Esophagus muscularis mucosa (tissue), 4 donors: ENCODE results near the gene MIGA2. TPM values are rescaled to one million over a fixed set of nuclear protein-coding genes. Genes with fewer than 3 reads are reported as not detected.
"Not testable (repeated sequence)": the region's sequence is repeated elsewhere in the genome, so short reads cannot be mapped to it uniquely, and the experiment has no call there.

Source experiments
- DNase-seq: peaks from one replicate; pipeline ENCODE4 v3.0.0-alpha.2; 2017; ENCODE audit errors: extremely low spot score
- H3K27ac ChIP-seq, 4 donors: fragments of 200-600 bp; sonication (generic); replicated peaks in 1 of 4; 1 replicate in 3 of 4; 2 replicates in 1 of 4; pipeline ENCODE4 v1.5.1; 2016 to 2019; ENCODE audit warnings: mild to moderate bottlenecking in 1 of 4
- H3K27me3 ChIP-seq, 4 donors: fragments of 200-600 bp; sonication (generic); one replicate each; pipeline versions ENCODE4 v1.5.1 to v1.6.0; 2016 to 2019
- H3K36me3 ChIP-seq, 4 donors: fragments of 200-600 bp; sonication (generic); one replicate each; pipeline ENCODE4 v1.5.1; 2016 to 2019
- H3K4me1 ChIP-seq, 4 donors: fragments of 200-600 bp; sonication (generic); one replicate each; pipeline ENCODE4 v1.5.1; 2016 to 2019
- H3K4me3 ChIP-seq, 4 donors: fragments of 200-600 bp; sonication (generic); 1 replicate in 2 of 4; 2 replicates in 2 of 4; pipeline ENCODE4 v1.5.1; 2016 to 2019; ENCODE audit warnings: mild to moderate bottlenecking in 4 of 4, moderate library complexity in 1 of 4
- H3K9me3 ChIP-seq, 4 donors: fragments of 200-600 bp; sonication (generic); 1 replicate in 3 of 4; 2 replicates in 1 of 4; pipeline ENCODE4 v1.5.1; 2016 to 2019
- EP300 ChIP-seq: sonication (generic); formaldehyde crosslinking; IDR thresholded peaks from one replicate; pipeline ENCODE4 v1.6.1; 2017; ENCODE audit warnings: antibody characterized with exemption
- POLR2A ChIP-seq: fragments of 450-650 bp; IDR thresholded peaks from one replicate; pipeline ENCODE4 v1.6.1; 2017; ENCODE audit warnings: antibody characterized with exemption, moderate library complexity, mild to moderate bottlenecking, low read depth
- POLR2AphosphoS5 ChIP-seq, 2 donors: sonication (generic); formaldehyde crosslinking; IDR thresholded peaks; one replicate each; pipeline ENCODE4 v1.6.1; 2017; ENCODE audit warnings: antibody characterized with exemption in 2 of 2
- WGBS: methylation state at CpG from one replicate; pipeline ENCODE4 v1.1.5; 2018; 5-methylcytosine and 5-hydroxymethylcytosine counted together
- intact Hi-C: fragments of 100-400 bp; cut with DNase I; formaldehyde crosslinking; loops from one replicate; pipeline ENCODE4 v1.15.1; 2023
- total RNA-seq, 4 donors: library from RNA; depleted of rRNA; stranded (reverse); fragments of >200 nt; gene quantifications; one replicate each; pipeline versions ENCODE4 v1.1.0 to v1.2.1, GENCODE V29; 2016
- TF ChIP-seq, protein P1 (sequence below), 3 experiments: fragments of 200-600 bp in 2 of 3; fragments of 450-650 bp in 1 of 3; sonication (generic) in 2 of 3; IDR thresholded peaks; one replicate each; pipeline ENCODE4 v1.5.1; 2017 to 2019; ENCODE audit warnings: antibody characterized with exemption in 3 of 3, mild to moderate bottlenecking in 2 of 3, moderate library complexity in 1 of 3

Gene MIGA2
- total RNA-seq, 4 donors from 2014 or later, result 23.9 to 44.2 (median 32.1) TPM

GRCh38 chr9:129002992-129003391, 33.4 kb upstream of the MIGA2 start:
- H3K36me3 ChIP-seq, result peaks cover 51 to 97% (median 94%) of the 10 kb centered on the region in 4 donors

GRCh38 chr9:129004173-129004572, 32.3 kb upstream of the MIGA2 start:
- H3K27me3 ChIP-seq, H3K4me3 ChIP-seq, DNase-seq, H3K9me3 ChIP-seq, intact Hi-C loops, H3K27ac ChIP-seq: not testable (repeated sequence)
- Histone ChIP-seq H3K4me1 (peaks cover 13 to 25% (median 22%) of the 10 kb centered on the region in 4 donors), H3K36me3 (peaks cover 39 to 97% (median 94%) of the 10 kb centered on the region in 4 donors)
- 87% methylated on average over 6 of the region's 6 CpGs for WGBS

More at GRCh38 chr9:129002992-129003391, 33.4 kb upstream of the MIGA2 start:
- H3K9me3 ChIP-seq, result no peaks in the 10 kb centered on the region
- 90% methylated on average over 4 of the region's 9 CpGs for WGBS
- DNase-seq, result no peak
- TF ChIP-seq POLR2AphosphoS5 (IDR thresholded peaks at IDR 0.05), result no peak
- no peak for TF ChIP-seq EP300
- TF ChIP-seq POLR2A, result no peak
- TF ChIP-seq, protein P1, sequence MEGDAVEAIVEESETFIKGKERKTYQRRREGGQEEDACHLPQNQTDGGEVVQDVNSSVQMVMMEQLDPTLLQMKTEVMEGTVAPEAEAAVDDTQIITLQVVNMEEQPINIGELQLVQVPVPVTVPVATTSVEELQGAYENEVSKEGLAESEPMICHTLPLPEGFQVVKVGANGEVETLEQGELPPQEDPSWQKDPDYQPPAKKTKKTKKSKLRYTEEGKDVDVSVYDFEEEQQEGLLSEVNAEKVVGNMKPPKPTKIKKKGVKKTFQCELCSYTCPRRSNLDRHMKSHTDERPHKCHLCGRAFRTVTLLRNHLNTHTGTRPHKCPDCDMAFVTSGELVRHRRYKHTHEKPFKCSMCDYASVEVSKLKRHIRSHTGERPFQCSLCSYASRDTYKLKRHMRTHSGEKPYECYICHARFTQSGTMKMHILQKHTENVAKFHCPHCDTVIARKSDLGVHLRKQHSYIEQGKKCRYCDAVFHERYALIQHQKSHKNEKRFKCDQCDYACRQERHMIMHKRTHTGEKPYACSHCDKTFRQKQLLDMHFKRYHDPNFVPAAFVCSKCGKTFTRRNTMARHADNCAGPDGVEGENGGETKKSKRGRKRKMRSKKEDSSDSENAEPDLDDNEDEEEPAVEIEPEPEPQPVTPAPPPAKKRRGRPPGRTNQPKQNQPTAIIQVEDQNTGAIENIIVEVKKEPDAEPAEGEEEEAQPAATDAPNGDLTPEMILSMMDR (IDR thresholded peaks at IDR 0.05), result no peak
- H3K4me3 ChIP-seq, result no peak overlapping the region
- intact Hi-C loops, result no loop called here
- H3K4me1 ChIP-seq, result peaks cover 13 to 19% (median 19%) of the 10 kb centered on the region in 4 donors
- H3K27me3 ChIP-seq, result no peaks in the 10 kb centered on the region
- H3K27ac ChIP-seq, result no peak overlapping the region

- peak overlapping the region in 1 of 4 donors; percentile 65 for H3K27ac ChIP-seq
- peaks cover 32 to 97% (median 94%) of the 10 kb centered on the region in 4 donors for H3K36me3 ChIP-seq
- H3K27me3 ChIP-seq, result no peaks in the 10 kb centered on the region
- TF ChIP-seq POLR2A (no peak), EP300 (no peak), POLR2AphosphoS5 (IDR thresholded peaks at IDR 0.05) (no peak)
- TF ChIP-seq, protein P1 (IDR thresholded peaks at IDR 0.05), result no peak
- H3K9me3 ChIP-seq, result no peaks in the 10 kb centered on the region
- intact Hi-C loops, result no loop called here
- peaks cover 13 to 25% (median 22%) of the 10 kb centered on the region in 4 donors for H3K4me1 ChIP-seq
- 78% methylated on average over 10 of the region's 10 CpGs for WGBS
- H3K4me3 ChIP-seq, result no peak overlapping the region
- no peak for DNase-seq
Observed at GRCh38 chr9:129005336-129005997, 31.0 kb upstream of the MIGA2 start.

GRCh38 chr9:129006328-129007034, 29.9 kb upstream of the MIGA2 start:
- intact Hi-C loops, result no loop called here
- Histone ChIP-seq H3K36me3 (peaks cover 26 to 97% (median 95%) of the 10 kb centered on the region in 4 donors), H3K27ac (peak overlapping the region; percentile 49 to 65 (median 54)), H3K9me3 (no peaks in the 10 kb centered on the region), H3K4me3 (no peak overlapping the region), H3K27me3 (no peaks in the 10 kb centered on the region), H3K4me1 (peaks cover 13 to 25% (median 22%) of the 10 kb centered on the region in 4 donors)
- no peak for DNase-seq
- TF ChIP-seq EP300 (no peak), POLR2AphosphoS5 (IDR thresholded peaks at IDR 0.05) (peak in 1 of 2 donors; percentile 36), POLR2A (no peak)
- TF ChIP-seq, protein P1 (IDR thresholded peaks at IDR 0.05), result peak; percentile 71 to 87 (median 76)
- WGBS, result 51% methylated on average over 21 of the region's 21 CpGs

- intact Hi-C loops, result no loop called here
- no peak for DNase-seq
- peaks cover 20 to 97% (median 95%) of the 10 kb centered on the region in 4 donors for H3K36me3 ChIP-seq
Observed at GRCh38 chr9:129007035-129007765, 29.2 kb upstream of the MIGA2 start.

More at GRCh38 chr9:129007035-129007765, 29.2 kb upstream of the MIGA2 start:
- WGBS, result 70% methylated on average over 13 of the region's 14 CpGs
- TF ChIP-seq POLR2A, result no peak
- TF ChIP-seq, protein P1 (IDR thresholded peaks at IDR 0.05), result no peak
- no peak for TF ChIP-seq EP300
- TF ChIP-seq POLR2AphosphoS5 (IDR thresholded peaks at IDR 0.05), result no peak
- Histone ChIP-seq H3K27me3 (no peaks in the 10 kb centered on the region), H3K4me3 (no peak overlapping the region), H3K27ac (peak overlapping the region; percentile 49 to 65 (median 54)), H3K9me3 (no peaks in the 10 kb centered on the region), H3K4me1 (peaks cover 13 to 25% (median 22%) of the 10 kb centered on the region in 4 donors)
